GM18519 (cell line): ENCODE measurements around the gene CRIP1.

Experiments used
- ATAC-seq: cut with Tn5 transposase; IDR thresholded peaks from one replicate; pipeline ENCODE4 v1.9.1; 2021; ENCODE audit warnings: mild to moderate bottlenecking, moderate library complexity; ENCODE audit not compliant: unreplicated experiment, low FRiP score

CRIP1 gene

GRCh38 chr14:105490572-105491365 is 4.1 kb downstream of the CRIP1 start, which contains the start of gene TEDC1:
Gene TEDC1 (plus strand): TSS chr14:105491246. CDS start chr14:105491376, 130 bp downstream.
- ATAC-seq: peak; percentile 55

- ATAC-seq: peak; percentile 1
Observed at GRCh38 chr14:105491366-105491973, 4.8 kb downstream of the CRIP1 start.

GRCh38 chr14:105492031-105492970 is 5.6 kb downstream of the CRIP1 start:
- ATAC-seq: no peak

- ATAC-seq: no peak
Observed at GRCh38 chr14:105492971-105493871, 6.5 kb downstream of the CRIP1 start.

GRCh38 chr14:105493921-105494605 is 7.4 kb downstream of the CRIP1 start:
- no peak for ATAC-seq

GRCh38 chr14:105494606-105494929 is 7.9 kb downstream of the CRIP1 start:
- no peak for ATAC-seq

- ATAC-seq: no peak
Observed at GRCh38 chr14:105495101-105495989, 8.7 kb downstream of the CRIP1 start.

GRCh38 chr14:105495990-105496830 is 9.5 kb downstream of the CRIP1 start:
- ATAC-seq: no peak

- ATAC-seq: no peak
Observed at GRCh38 chr14:105496831-105497591, 10.3 kb downstream of the CRIP1 start.

GRCh38 chr14:105497671-105498429 is 11.2 kb downstream of the CRIP1 start:
- ATAC-seq: no peak

- ATAC-seq: no peak
Observed at GRCh38 chr14:105498430-105499255, 12.0 kb downstream of the CRIP1 start.

GRCh38 chr14:105499256-105500035 is 12.8 kb downstream of the CRIP1 start:
- ATAC-seq: no peak

GRCh38 chr14:105500036-105500725 is 13.5 kb downstream of the CRIP1 start:
- ATAC-seq: no peak

- ATAC-seq: no peak
Observed at GRCh38 chr14:105500726-105501101, 14.0 kb downstream of the CRIP1 start.
